ENCODE measurements around the gene SPOCK2. TPM values are rescaled to one million over a fixed set of nuclear protein-coding genes. Genes with fewer than 3 reads are reported as not detected.

SPOCK2 gene
- total RNA-seq, 1 donor from 2014 or later, result 108 TPM

DNA sequence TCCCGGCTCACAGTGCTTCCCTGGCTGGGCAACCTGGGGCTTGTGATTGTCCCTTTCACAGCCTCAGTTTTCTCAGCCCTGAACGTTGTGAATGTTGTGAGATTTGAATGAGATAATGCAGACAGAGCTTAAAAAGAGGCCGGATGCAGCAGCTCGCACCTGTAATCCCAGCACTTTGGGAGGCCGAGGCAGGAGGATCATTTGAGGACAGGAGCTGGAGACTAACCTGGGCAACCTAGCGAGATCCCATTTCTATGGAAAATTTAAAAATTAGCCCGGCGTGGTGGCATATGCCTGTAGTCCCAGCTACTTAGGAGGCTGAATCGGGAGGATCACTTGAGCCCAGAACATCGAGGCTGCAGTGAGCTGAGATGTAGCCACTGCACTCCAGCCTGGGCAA lies 56.6 kb downstream of the SPOCK2 start:
- ATAC-seq (no peak), DNase-seq (no peak)
- H3K27me3 ChIP-seq (ENCODE audit: low read depth), result no peaks in the 10 kb centered on the region
- H3K36me3 ChIP-seq, result no peaks in the 10 kb centered on the region
- H3K4me3 ChIP-seq, result no peak overlapping the region
- H3K9me3 ChIP-seq, result no peaks in the 10 kb centered on the region
- intact Hi-C loops (cut with DNase I), result no loop called here
- no peak overlapping the region for H3K27ac ChIP-seq
- peaks cover 21% of the 10 kb centered on the region for H3K4me1 ChIP-seq
- TF ChIP-seq, protein P1, sequence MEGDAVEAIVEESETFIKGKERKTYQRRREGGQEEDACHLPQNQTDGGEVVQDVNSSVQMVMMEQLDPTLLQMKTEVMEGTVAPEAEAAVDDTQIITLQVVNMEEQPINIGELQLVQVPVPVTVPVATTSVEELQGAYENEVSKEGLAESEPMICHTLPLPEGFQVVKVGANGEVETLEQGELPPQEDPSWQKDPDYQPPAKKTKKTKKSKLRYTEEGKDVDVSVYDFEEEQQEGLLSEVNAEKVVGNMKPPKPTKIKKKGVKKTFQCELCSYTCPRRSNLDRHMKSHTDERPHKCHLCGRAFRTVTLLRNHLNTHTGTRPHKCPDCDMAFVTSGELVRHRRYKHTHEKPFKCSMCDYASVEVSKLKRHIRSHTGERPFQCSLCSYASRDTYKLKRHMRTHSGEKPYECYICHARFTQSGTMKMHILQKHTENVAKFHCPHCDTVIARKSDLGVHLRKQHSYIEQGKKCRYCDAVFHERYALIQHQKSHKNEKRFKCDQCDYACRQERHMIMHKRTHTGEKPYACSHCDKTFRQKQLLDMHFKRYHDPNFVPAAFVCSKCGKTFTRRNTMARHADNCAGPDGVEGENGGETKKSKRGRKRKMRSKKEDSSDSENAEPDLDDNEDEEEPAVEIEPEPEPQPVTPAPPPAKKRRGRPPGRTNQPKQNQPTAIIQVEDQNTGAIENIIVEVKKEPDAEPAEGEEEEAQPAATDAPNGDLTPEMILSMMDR (IDR thresholded peaks at IDR 0.05), result no peak

DNA sequence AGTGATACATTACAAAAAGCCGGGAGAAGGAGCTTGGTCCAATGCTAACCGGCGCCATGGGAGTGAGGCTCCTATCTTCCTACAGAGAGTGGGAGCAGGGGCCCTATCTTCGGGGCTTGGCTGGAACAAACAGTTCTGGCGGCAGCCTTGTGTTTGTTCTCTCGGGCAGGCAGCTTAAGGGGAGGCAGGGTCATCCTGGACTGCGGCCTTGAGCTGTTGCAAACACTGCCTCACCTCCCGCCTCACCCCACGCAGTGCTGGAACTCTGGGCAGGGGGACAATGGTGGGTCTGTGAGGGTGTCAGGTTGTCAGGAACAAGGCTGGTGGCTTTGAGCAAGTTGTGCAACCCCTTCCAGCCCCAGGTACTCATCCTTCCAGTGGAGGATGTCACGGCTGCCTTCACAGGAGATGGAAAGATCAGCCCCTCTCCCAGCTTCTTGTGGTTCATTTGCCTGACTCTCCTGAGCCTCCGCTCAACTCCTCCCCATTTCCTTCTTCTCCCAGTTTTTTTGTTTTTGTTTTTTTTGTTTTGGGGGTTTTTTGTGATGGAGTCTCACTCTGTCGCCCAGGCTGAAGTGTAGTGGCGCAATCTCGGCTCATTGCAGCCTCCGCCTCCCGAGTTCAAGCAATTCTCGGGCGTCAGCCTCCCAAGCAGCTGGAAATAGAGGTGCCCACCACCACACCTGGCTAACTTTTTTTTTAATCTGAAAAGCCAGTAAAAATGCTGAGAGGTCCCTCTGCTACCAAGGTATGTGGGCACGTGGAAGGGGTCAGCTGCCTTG lies 57.4 kb downstream of the SPOCK2 start:
- DNase-seq (no peak), ATAC-seq (peak; percentile 58 to 63)
- peak overlapping the region; percentile 58 for H3K27ac ChIP-seq
- no peaks in the 10 kb centered on the region for H3K9me3 ChIP-seq
- no peaks in the 10 kb centered on the region for H3K36me3 ChIP-seq
- H3K4me1 ChIP-seq, result peaks cover 24% of the 10 kb centered on the region
- H3K4me3 ChIP-seq, result no peak overlapping the region
- intact Hi-C loops (cut with DNase I), result no loop called here
- TF ChIP-seq, protein P1 (IDR thresholded peaks at IDR 0.05), result no peak
- H3K27me3 ChIP-seq (ENCODE audit: low read depth), result no peaks in the 10 kb centered on the region

DNA sequence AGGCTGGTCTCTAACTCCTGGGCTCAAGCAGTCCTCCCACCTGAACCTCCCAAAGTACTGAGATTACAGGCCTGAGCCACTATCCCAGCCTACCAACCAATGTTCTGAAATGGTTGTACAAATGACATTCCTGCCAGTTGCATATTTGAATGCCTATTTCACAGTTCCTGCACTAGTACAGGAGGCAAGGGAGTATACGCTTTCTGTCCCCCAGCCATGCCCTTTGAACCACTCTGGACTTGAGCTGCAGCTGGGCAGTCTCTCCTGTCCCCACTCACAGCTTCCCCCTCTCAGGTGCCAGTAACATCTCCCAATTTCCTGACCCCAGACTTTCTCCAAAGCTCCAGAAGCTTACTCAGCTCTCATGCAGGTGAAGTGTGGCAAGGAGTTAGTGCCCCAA lies 58.9 kb downstream of the SPOCK2 start:
- TF ChIP-seq, protein P1 (IDR thresholded peaks at IDR 0.05), result no peak
- no peak for DNase-seq
- Histone ChIP-seq H3K36me3 (no peaks in the 10 kb centered on the region), H3K9me3 (no peaks in the 10 kb centered on the region), H3K4me3 (no peak overlapping the region), H3K27ac (no peak overlapping the region), H3K27me3 (ENCODE audit: low read depth) (no peaks in the 10 kb centered on the region), H3K4me1 (peaks cover 24% of the 10 kb centered on the region)
- no peak for ATAC-seq
- intact Hi-C loops (cut with DNase I), result no loop called here

DNA sequence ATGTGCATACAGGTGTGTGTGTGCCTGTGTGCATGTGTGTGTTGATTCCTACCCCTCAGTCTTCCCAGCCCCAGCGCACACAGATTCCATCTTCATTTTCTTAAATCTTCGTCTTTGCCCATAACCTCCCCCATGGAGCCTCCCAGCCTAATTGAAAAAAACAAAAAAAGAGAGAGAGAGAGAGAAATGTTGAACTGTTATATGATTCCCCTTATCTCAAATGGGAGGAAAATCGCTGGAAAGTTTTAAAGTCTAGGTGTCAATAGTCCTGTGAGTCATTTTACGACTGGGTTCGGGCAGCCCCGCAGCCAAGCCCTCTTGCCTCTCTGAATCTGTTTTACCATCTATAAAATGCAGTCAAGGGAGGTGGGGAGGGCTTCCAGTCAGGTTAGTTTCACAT lies 60.9 kb downstream of the SPOCK2 start:
- H3K4me1 ChIP-seq, result peaks cover 24% of the 10 kb centered on the region
- H3K4me3 ChIP-seq, result no peak overlapping the region
- TF ChIP-seq, protein P1 (IDR thresholded peaks at IDR 0.05), result no peak
- no peaks in the 10 kb centered on the region for H3K36me3 ChIP-seq
- ATAC-seq (no peak), DNase-seq (no peak)
- H3K27me3 ChIP-seq (ENCODE audit: low read depth), result no peaks in the 10 kb centered on the region
- H3K9me3 ChIP-seq, result no peaks in the 10 kb centered on the region
- intact Hi-C loops (cut with DNase I), result no loop called here
- H3K27ac ChIP-seq, result peak overlapping the region; percentile 67

DNA sequence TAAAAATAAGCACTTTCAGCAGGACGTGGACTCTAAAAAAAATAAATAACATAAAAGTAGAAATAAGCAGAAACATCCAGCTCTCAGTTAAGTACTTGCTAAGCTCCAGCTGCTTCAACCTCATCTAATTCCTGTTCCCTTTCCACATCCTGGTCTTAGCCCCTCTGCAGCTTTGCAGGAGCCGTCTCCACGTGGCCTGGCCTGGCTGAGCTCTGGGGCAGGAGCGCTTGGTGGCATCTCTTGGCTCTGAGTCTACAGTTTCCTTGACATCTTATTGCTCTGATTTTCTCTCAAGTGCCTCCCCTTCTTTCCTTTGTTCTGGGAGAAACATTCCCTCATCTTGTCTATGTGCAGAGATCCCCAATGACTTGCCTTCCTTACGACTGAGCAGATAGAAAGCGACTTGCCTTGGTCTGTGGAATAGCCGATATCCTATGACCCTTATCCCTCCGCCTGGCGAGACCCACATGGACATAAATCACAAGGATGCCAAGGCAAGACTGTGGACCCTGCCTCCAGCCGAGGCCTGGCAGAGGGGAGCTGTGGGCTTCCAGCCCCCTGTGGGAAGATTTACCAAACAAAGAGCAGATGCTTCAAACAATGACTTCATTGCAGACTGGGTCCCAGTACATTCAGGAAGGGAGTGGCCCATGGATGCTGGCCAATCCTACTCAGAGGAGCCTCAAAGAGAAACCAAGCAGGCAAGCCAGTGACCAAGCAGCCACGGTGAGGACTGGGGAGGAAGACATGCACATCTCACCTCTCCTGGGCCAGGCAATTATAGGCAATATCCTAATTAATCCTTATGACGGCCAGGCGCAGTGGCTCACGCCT lies 61.9 kb downstream of the SPOCK2 start:
- DNase-seq (no peak), ATAC-seq (peak in 1 of 2 donors; percentile 46)
- Histone ChIP-seq H3K36me3 (no peaks in the 10 kb centered on the region), H3K4me1 (peaks cover 30% of the 10 kb centered on the region), H3K4me3 (no peak overlapping the region), H3K27me3 (ENCODE audit: low read depth) (no peaks in the 10 kb centered on the region), H3K9me3 (no peaks in the 10 kb centered on the region), H3K27ac (peak overlapping the region; percentile 67)
- intact Hi-C loops (cut with DNase I), result no loop called here
- TF ChIP-seq, protein P1 (IDR thresholded peaks at IDR 0.05), result no peak

Data from lower lobe of right lung (tissue), 2 donors.